Large intestine (tissue), 3 donors: ENCODE data around the gene ACTL8. TPM values are rescaled to one million over a fixed set of nuclear protein-coding genes. Genes with fewer than 3 reads are reported as not detected.

Experiments
- DNase-seq, 2 donors: peaks; one replicate each; pipeline versions ENCODE4 v3.0.0 to v3.0.0-alpha.2; 2013
- H3K27ac ChIP-seq: one replicate; pipeline ENCODE4 v1.5.1; 2013; ENCODE audit warnings: low read length
- H3K27me3 ChIP-seq: 2 replicates; pipeline ENCODE4 v1.6.1; 2013; ENCODE audit warnings: low read length; ENCODE audit not compliant: control insufficient read depth, insufficient read depth
- H3K36me3 ChIP-seq: 2 replicates; pipeline ENCODE4 v1.6.1; 2013; ENCODE audit warnings: low read length; ENCODE audit not compliant: control insufficient read depth, insufficient read depth
- H3K4me1 ChIP-seq: one replicate; pipeline ENCODE4 v1.6.1; 2013; ENCODE audit warnings: low read length; ENCODE audit not compliant: control insufficient read depth, insufficient read depth
- H3K4me3 ChIP-seq: one replicate; pipeline ENCODE4 v1.5.1; 2013; ENCODE audit warnings: low read length
- H3K9me3 ChIP-seq: one replicate; pipeline ENCODE4 v1.6.1; 2013; ENCODE audit warnings: mild to moderate bottlenecking, low read depth, low read length, moderate library complexity; ENCODE audit not compliant: control insufficient read depth
- WGBS: methylation state at CpG from one replicate; pipeline ENCODE4 v1.1.5; 2013; ENCODE audit warnings: low lambda C conversion rate; ENCODE audit not compliant: insufficient coverage; 5-methylcytosine and 5-hydroxymethylcytosine counted together
- polyA plus RNA-seq: library from polyadenylated mRNA; unstranded; fragments of 120-200 nt; gene quantifications from one replicate; pipeline ENCODE4 v1.2.1, GENCODE V29; 2013

The ACTL8 gene
- polyA plus RNA-seq, 1 donor, result not detected

DNA sequence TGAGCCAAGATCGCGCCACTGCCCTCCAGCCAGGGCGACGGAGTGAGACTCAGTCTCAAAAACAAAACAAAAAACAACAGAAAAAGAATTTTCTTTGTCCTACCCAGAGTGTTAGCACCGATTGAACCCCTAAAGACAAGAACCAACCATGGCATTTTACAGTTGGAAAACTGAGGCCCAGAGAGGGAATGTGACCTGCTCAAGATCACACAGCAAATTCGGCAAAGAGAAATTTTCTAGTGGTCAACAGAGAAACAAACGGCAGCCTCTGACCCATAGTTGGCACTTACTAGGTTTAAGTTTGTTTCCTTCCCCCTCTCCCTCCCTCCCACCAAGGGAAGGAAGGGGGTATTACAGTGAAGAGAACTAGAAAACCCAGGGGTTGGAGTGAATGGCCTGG lies 20.5 kb upstream of the ACTL8 start:
- DNase-seq, result no peak
- Histone ChIP-seq H3K27me3 (peaks cover 13% of the 10 kb centered on the region), H3K27ac (no peak overlapping the region), H3K36me3 (no peaks in the 10 kb centered on the region), H3K9me3 (no peaks in the 10 kb centered on the region), H3K4me3 (no peak overlapping the region), H3K4me1 (no peaks in the 10 kb centered on the region)
- WGBS, result no CpG with 5 or more reads among the region's 7 CpGs

DNA sequence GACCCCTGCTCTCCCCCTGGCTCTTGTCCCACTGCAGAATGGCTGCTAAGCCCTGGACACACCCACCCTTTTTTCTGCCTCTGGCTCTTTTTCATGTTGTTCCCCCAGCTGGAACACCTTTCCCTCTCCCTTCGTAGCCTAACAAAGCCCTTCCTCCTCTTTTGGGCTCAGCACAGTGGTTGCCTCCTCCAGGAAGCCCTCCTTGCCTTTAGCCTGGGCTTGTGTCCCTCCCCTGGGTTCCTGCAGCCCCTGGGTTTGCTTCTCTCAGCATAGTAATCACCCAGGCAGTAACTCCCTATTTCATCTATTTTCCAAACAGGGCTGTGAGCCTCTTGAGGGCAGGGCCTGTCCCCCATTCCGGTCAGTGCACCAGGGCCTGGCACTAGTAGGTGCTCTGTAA lies 19.8 kb upstream of the ACTL8 start:
- DNase-seq, result no peak
- no CpG with 5 or more reads among the region's 2 CpGs for WGBS
- Histone ChIP-seq H3K4me1 (no peaks in the 10 kb centered on the region), H3K27ac (no peak overlapping the region), H3K4me3 (no peak overlapping the region), H3K27me3 (peaks cover 8% of the 10 kb centered on the region), H3K9me3 (no peaks in the 10 kb centered on the region), H3K36me3 (no peaks in the 10 kb centered on the region)

DNA sequence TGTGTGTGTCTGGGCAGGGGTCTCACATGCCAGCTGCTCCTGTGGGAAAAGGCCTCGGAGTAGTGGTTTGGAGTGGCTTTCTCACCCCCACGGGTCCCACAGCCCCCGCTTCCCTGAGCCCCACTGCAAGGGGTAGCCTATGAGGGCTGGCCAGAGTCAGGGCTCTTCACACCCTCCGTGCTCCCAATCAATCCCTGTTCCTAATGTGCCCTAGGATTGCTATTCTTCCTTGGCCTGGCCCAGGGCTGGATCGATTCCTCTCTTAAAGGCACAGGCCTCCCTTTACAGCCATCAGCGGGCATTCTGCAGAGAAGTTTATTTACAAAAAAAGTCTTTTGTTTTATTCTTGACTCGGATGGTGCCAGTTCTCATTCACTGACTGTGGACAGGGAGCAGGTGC lies 19.3 kb upstream of the ACTL8 start:
- Histone ChIP-seq H3K9me3 (no peaks in the 10 kb centered on the region), H3K27me3 (peaks cover 11% of the 10 kb centered on the region), H3K36me3 (no peaks in the 10 kb centered on the region), H3K4me3 (no peak overlapping the region), H3K27ac (no peak overlapping the region), H3K4me1 (no peaks in the 10 kb centered on the region)
- WGBS, result 20% methylated on average over 1 of the region's 7 CpGs
- no peak for DNase-seq

DNA sequence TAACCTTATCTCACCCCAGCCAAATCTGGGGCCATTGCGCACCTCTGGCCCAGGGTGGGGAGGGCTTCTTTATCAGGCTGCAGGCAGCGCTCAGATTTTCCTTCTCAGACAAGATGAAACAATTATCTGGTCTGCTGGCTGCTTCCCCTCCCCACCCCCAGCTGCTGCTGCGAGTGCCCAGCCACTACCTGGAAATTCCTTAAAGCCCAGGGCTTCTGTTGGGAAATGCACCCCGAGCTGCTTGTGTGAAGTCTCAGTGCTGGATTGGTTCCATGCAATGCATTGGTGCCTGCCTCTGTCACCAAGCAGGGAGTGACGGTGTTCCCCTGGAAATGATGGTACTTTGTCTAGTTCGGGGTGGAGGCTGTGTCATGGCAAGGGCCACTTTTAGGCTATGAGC lies 18.5 kb upstream of the ACTL8 start:
- DNase-seq, result no peak
- peaks cover 12% of the 10 kb centered on the region for H3K27me3 ChIP-seq

DNA sequence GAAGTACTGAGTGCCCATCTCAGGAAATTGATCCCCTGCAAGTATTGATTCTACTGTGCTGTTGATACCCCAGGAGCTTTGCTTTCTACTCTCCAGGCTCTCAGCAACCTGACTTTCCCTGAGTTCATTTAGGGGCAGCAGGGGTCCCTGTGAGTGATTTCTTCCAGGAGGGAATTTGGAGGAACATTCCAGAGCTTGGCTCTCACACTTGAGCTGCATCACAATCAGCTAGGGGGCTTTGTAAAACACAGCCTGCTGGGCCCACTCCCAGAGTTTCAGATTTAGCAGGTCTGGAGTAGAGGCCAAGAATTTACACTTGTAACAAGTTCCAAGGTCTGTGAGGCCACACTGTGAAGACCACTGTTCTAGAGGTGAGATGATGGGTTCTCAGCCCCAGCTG lies 16.1 kb upstream of the ACTL8 start:
- Histone ChIP-seq H3K36me3 (no peaks in the 10 kb centered on the region), H3K4me3 (no peak overlapping the region), H3K4me1 (no peaks in the 10 kb centered on the region), H3K27me3 (peaks cover 14% of the 10 kb centered on the region), H3K27ac (no peak overlapping the region), H3K9me3 (no peaks in the 10 kb centered on the region)
- DNase-seq, result no peak

More for the DNA sequence above, 18.5 kb upstream of the ACTL8 start:
- no CpG with 5 or more reads among the region's 6 CpGs for WGBS
- Histone ChIP-seq H3K36me3 (no peaks in the 10 kb centered on the region), H3K4me1 (no peaks in the 10 kb centered on the region), H3K9me3 (no peaks in the 10 kb centered on the region), H3K4me3 (no peak overlapping the region), H3K27ac (no peak overlapping the region)

DNA sequence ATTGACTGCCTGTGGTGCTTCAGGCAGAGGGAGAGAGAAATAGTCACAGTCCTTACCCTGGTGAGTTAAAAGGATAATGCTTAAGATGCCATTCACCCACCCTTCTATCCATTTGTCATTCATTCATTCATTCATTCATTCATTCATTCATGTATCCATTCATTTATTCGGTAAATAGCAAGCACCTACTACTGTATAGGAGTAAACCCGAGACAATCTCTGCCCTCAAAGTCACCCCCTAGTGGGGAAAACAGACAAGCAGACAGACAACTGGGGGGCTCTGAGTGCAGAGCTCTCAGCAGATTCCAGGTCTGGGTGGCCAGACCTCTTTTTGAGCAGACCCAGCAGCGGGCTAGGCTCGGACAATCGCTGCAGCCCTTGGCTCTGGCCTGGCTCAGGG lies 14.1 kb upstream of the ACTL8 start:
- Histone ChIP-seq H3K4me3 (no peak overlapping the region), H3K27me3 (peaks cover 14% of the 10 kb centered on the region), H3K36me3 (no peaks in the 10 kb centered on the region), H3K9me3 (no peaks in the 10 kb centered on the region), H3K4me1 (no peaks in the 10 kb centered on the region), H3K27ac (no peak overlapping the region)
- WGBS, result 80% methylated on average over 1 of the region's 5 CpGs
- DNase-seq, result no peak

DNA sequence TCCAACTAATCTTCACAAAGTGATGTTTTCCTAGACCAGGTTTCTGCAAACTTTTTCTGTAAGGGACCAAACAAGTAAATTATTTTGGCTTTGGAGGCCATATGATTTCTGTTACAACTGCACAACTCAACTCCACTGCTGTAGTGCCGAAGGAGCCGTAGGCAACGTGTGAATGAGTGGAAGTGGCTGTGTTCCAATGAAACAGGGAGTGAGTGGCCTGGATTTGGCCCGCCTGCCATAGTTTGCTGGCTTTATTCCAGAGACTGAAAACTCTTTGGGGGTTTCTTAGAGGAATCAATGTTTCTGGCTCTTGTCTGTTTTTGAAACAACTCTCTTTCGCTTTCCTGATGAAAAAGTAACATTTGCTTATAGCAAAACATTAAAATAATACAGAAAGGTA lies 12.6 kb upstream of the ACTL8 start:
- Histone ChIP-seq H3K4me1 (no peaks in the 10 kb centered on the region), H3K4me3 (no peak overlapping the region), H3K27me3 (peaks cover 6% of the 10 kb centered on the region), H3K36me3 (no peaks in the 10 kb centered on the region), H3K27ac (no peak overlapping the region), H3K9me3 (no peaks in the 10 kb centered on the region)
- no peak for DNase-seq
- 86% methylated on average over 1 of the region's 5 CpGs for WGBS

DNA sequence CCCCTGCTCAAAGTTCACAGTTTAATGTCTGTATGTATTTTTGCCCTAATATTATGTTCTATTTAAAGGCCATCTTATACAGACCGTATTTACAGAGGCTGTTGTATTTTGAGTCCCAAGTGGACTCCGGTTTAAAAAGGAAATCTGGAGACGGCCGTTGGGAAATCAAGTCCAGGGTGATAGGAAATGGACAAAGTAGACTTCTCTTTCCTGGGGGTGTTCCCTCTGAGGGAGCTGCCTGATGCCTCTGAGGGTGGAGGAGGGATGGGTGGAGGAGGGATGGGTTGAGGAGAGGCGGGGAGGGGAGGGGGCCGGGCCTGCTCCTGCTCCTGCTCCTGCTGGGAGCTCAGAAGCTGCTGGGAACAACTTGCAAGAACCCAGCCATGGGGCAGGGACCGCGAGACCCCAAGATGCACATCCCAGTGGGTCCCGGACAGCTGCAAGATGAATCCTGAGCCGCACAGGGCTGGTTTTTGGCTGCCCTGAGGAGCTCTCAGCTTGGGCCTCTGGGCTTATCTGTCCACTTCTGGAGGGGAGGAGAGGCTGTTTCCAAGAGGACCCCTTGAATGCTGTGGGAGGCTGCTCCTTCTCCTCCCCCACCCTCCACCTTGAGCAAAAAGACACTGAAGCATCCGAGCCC lies 12.0 kb upstream of the ACTL8 start:
- no peak for DNase-seq

DNA sequence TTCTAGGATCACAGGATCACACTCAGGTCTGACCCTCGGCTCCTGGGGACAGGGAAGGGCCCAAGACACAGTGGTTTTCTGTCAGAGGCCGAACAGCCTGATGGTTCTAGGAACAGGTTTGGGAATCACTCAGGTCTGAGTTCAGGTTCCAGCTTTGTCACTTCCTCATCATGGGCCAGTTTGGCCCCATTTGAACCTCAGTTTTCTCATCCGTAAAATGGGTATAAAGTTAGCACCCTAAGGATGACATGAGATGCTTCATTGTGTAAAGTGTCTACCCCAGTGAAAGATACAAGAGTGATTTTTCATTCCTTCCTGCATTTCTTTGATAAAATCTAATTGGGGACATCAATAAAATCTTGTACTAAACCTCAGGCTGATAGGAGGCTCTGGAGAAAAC lies 11.2 kb upstream of the ACTL8 start:
- H3K27me3 ChIP-seq, result peaks cover 6% of the 10 kb centered on the region
- no CpG with 5 or more reads among the region's 3 CpGs for WGBS

More for the DNA sequence above, 12.0 kb upstream of the ACTL8 start:
- Histone ChIP-seq H3K27ac (no peak overlapping the region), H3K9me3 (no peaks in the 10 kb centered on the region), H3K27me3 (peaks cover 6% of the 10 kb centered on the region), H3K36me3 (no peaks in the 10 kb centered on the region), H3K4me3 (no peak overlapping the region), H3K4me1 (no peaks in the 10 kb centered on the region)
- WGBS, result 70% methylated on average over 3 of the region's 11 CpGs

DNA sequence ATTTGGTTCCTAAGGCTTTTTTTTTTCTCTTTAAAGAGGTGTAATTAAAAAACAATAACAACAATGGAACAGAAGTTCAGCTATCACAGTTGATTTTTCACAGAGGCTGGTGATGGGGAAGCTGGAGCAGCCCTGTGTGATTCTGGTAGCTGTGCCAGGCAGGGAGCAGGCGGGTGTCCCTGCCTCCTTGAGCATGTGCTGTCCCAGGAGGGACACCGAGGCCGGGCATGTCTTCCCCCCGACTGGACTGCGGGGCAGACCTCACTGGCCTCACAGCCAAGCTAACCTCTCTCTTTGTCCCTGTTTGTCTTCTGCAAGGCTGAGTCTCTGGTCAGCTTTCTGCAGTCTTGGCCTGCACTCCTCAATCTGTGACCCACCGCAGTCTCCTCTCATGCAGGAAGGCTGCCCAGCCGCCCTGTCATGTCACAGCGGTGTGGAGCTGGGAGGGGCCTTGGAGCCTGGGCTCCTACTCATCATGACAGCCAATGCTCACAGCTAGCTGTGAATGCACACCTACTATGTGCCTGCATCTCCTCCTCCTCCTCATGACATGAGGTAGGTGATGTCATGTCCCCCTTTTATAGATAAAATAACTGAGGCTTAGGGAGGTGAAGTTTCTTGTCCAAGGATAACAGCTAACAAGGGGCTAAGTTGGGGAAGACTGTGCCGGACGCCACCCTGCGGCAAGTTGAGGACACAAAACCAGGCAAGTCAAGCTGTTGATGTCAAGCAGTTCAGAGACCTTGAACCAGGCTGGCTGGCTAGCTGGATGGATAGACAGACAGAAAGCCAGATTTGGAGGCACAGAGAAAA lies 10.3 kb upstream of the ACTL8 start:
- Histone ChIP-seq H3K27me3 (peaks cover 6% of the 10 kb centered on the region), H3K36me3 (no peaks in the 10 kb centered on the region), H3K9me3 (no peaks in the 10 kb centered on the region), H3K4me1 (no peaks in the 10 kb centered on the region), H3K4me3 (no peak overlapping the region), H3K27ac (no peak overlapping the region)
- WGBS, result no CpG with 5 or more reads among the region's 11 CpGs
- DNase-seq, result no peak

More for the DNA sequence above, 11.2 kb upstream of the ACTL8 start:
- H3K27ac ChIP-seq, result no peak overlapping the region
- no peaks in the 10 kb centered on the region for H3K36me3 ChIP-seq
- H3K4me3 ChIP-seq, result no peak overlapping the region
- no peaks in the 10 kb centered on the region for H3K4me1 ChIP-seq
- DNase-seq, result no peak
- no peaks in the 10 kb centered on the region for H3K9me3 ChIP-seq
